Naive thymus-derived CD4-positive, alpha-beta T cell (primary cell): Measurements from ENCODE around the gene USP17L19. TPM values are rescaled to one million over a fixed set of nuclear protein-coding genes. Genes with fewer than 3 reads are reported as not detected.
"Not testable (repeated sequence)": the region's sequence is repeated elsewhere in the genome, so short reads cannot be mapped to it uniquely, and the experiment has no call there.

Experiments used
- ATAC-seq: fragments of 150-1000 bp; cut with Tn5 transposase; 2 replicates; pipeline ENCODE4 v1.10.0; 2021; ENCODE audit warnings: mild to moderate bottlenecking, moderate library complexity
- CTCF ChIA-PET: fragments of 350-600 bp; sonication (Branson Sonifier 250); formaldehyde crosslinking; loops from one replicate; lab custom pipeline; 2021; ENCODE audit warnings: antibody characterized with exemption; lab: Charles Lee
- POLR2A ChIA-PET: fragments of 350-600 bp; sonication (Branson Sonifier 250); formaldehyde crosslinking; loops from one replicate; lab custom pipeline; 2021; ENCODE audit warnings: antibody characterized with exemption, inconsistent platforms; lab: Charles Lee
- DNase-seq, 9 donors: peaks; one replicate each; pipeline versions ENCODE4 v3.0.0 to v3.0.0-alpha.2; 2020 to 2022; ENCODE audit warnings: mixed read lengths in 1 of 9
- H3K27ac ChIP-seq: one replicate; pipeline ENCODE4 v1.7.0; 2013; ENCODE audit warnings: mild to moderate bottlenecking, low read depth, low read length, moderate library complexity
- H3K27me3 ChIP-seq, 2 donors: one replicate each; pipeline ENCODE4 v1.7.0; 2013; ENCODE audit warnings: low read length in 2 of 2, mild to moderate bottlenecking in 2 of 2, moderate library complexity in 2 of 2; ENCODE audit not compliant: control insufficient read depth in 2 of 2, insufficient read depth in 2 of 2
- H3K36me3 ChIP-seq, 3 experiments: 1 replicate in 2 of 3; 2 replicates in 1 of 3; pipeline ENCODE4 v1.7.0; 2013; ENCODE audit warnings: low read length in 3 of 3, mild to moderate bottlenecking in 3 of 3, moderate library complexity in 1 of 3; ENCODE audit not compliant: insufficient read depth in 3 of 3, control insufficient read depth in 2 of 3
- H3K4me1 ChIP-seq, 2 donors: one replicate each; pipeline ENCODE4 v1.7.0; 2013; ENCODE audit warnings: low read length in 2 of 2, mild to moderate bottlenecking in 2 of 2, moderate library complexity in 1 of 2; ENCODE audit not compliant: control insufficient read depth in 2 of 2, insufficient read depth in 2 of 2
- H3K4me3 ChIP-seq: 2 replicates; pipeline ENCODE4 v1.7.0; 2013; ENCODE audit warnings: mild to moderate bottlenecking, low read length
- H3K9me3 ChIP-seq, 3 experiments: 1 replicate in 2 of 3; 2 replicates in 1 of 3; pipeline ENCODE4 v1.7.0; 2013; ENCODE audit warnings: low read length in 3 of 3; ENCODE audit not compliant: control insufficient read depth in 2 of 3
- H3K27ac Mint-ChIP-seq, 9 donors: one replicate each; pipeline ENCODE4 v1.8.0; 2020 to 2022; ENCODE audit warnings: mixed read lengths in 9 of 9, mild to moderate bottlenecking in 8 of 9, moderate library complexity in 5 of 9, inconsistent platforms in 2 of 9
- H3K27me3 Mint-ChIP-seq, 5 donors: one replicate each; pipeline ENCODE4 v1.8.0; 2021 to 2022; ENCODE audit warnings: mixed read lengths in 5 of 5, mild to moderate bottlenecking in 1 of 5
- H3K36me3 Mint-ChIP-seq, 5 donors: one replicate each; pipeline ENCODE4 v1.8.0; 2020 to 2022; ENCODE audit warnings: mixed read lengths in 5 of 5, mild to moderate bottlenecking in 3 of 5, inconsistent platforms in 1 of 5
- H3K4me1 Mint-ChIP-seq, 7 donors: one replicate each; pipeline ENCODE4 v1.8.0; 2020 to 2022; ENCODE audit warnings: mixed read lengths in 7 of 7, mild to moderate bottlenecking in 3 of 7, inconsistent platforms in 1 of 7
- H3K4me3 Mint-ChIP-seq, 10 donors: one replicate each; pipeline ENCODE4 v1.8.0; 2020 to 2022; ENCODE audit warnings: mild to moderate bottlenecking in 10 of 10, mixed read lengths in 10 of 10, moderate library complexity in 6 of 10, inconsistent platforms in 2 of 10
- H3K9me3 Mint-ChIP-seq, 11 donors: one replicate each; pipeline ENCODE4 v1.8.0; 2020 to 2022; ENCODE audit warnings: mixed read lengths in 11 of 11, mild to moderate bottlenecking in 4 of 11, inconsistent platforms in 1 of 11, moderate library complexity in 1 of 11
- intact Hi-C, 2 donors: fragments of 100-400 bp; cut with micrococcal nuclease; formaldehyde crosslinking; loops; one replicate each; pipeline ENCODE4 v1.15.1; 2023
- polyA plus RNA-seq, 2 donors: library from polyadenylated mRNA; unstranded; fragments of 300-500 nt; fragmentation: Illumina TruSeq; gene quantifications; one replicate each; pipeline ENCODE4 v1.2.3, GENCODE V29; 2021
- total RNA-seq, 6 experiments: library from RNA in 5 of 6; stranded (reverse) in 5 of 6; gene quantifications; 1 replicate in 5 of 6; 2 replicates in 1 of 6; pipeline ENCODE4 v1.2.3 and lab custom pipeline; 2021 to 2026

USP17L19 gene
- total and polyA plus RNA-seq, 7 experiments from 2014 or later, result not detected

- CTCF ChIA-PET, H3K27me3 Mint-ChIP-seq, POLR2A ChIA-PET, H3K36me3 Mint-ChIP-seq, H3K4me3 Mint-ChIP-seq, H3K4me3 ChIP-seq, DNase-seq, H3K4me1 Mint-ChIP-seq, H3K4me1 ChIP-seq, H3K27ac ChIP-seq, H3K9me3 Mint-ChIP-seq, ATAC-seq, H3K27me3 ChIP-seq, H3K27ac Mint-ChIP-seq, H3K9me3 ChIP-seq, H3K36me3 ChIP-seq, intact Hi-C loops: not testable (repeated sequence)
Measured at GRCh38 chr4:9230249-9230648, 22.9 kb upstream of the USP17L19 start.

GRCh38 chr4:9234085-9234484 is 19.1 kb upstream of the USP17L19 start, which contains the start of gene USP17L15:
Gene USP17L15 (plus strand): TSS chr4:9234385. CDS start chr4:9234385, 0 bp downstream.
- H3K27me3 Mint-ChIP-seq, intact Hi-C loops, H3K27ac Mint-ChIP-seq, H3K4me1 Mint-ChIP-seq, DNase-seq, H3K4me3 Mint-ChIP-seq, CTCF ChIA-PET, H3K36me3 Mint-ChIP-seq, ATAC-seq, H3K4me1 ChIP-seq, H3K36me3 ChIP-seq, H3K27me3 ChIP-seq, H3K27ac ChIP-seq, H3K4me3 ChIP-seq, H3K9me3 ChIP-seq, POLR2A ChIA-PET, H3K9me3 Mint-ChIP-seq: not testable (repeated sequence)

GRCh38 chr4:9238461-9238860 is 14.7 kb upstream of the USP17L19 start:
- intact Hi-C loops, DNase-seq: not testable (repeated sequence)

GRCh38 chr4:9243579-9243978 is 9.6 kb upstream of the USP17L19 start, which contains the start of gene USP17L17:
Gene USP17L17 (plus strand): TSS chr4:9243879. CDS start chr4:9243879, 0 bp downstream.
- POLR2A ChIA-PET, intact Hi-C loops, H3K27ac Mint-ChIP-seq, H3K27me3 Mint-ChIP-seq, H3K36me3 Mint-ChIP-seq, H3K9me3 Mint-ChIP-seq, H3K27me3 ChIP-seq, H3K4me1 ChIP-seq, H3K4me3 Mint-ChIP-seq, ATAC-seq, CTCF ChIA-PET, H3K9me3 ChIP-seq, H3K27ac ChIP-seq, DNase-seq, H3K4me1 Mint-ChIP-seq, H3K36me3 ChIP-seq, H3K4me3 ChIP-seq: not testable (repeated sequence)

More at GRCh38 chr4:9238461-9238860, 14.7 kb upstream of the USP17L19 start:
- H3K9me3 ChIP-seq, H3K4me3 ChIP-seq, H3K27ac Mint-ChIP-seq, CTCF ChIA-PET, H3K4me1 Mint-ChIP-seq, H3K27ac ChIP-seq, H3K27me3 Mint-ChIP-seq, POLR2A ChIA-PET, H3K27me3 ChIP-seq, H3K4me1 ChIP-seq, ATAC-seq, H3K4me3 Mint-ChIP-seq, H3K36me3 ChIP-seq, H3K9me3 Mint-ChIP-seq, H3K36me3 Mint-ChIP-seq: not testable (repeated sequence)

- H3K27me3 ChIP-seq, H3K9me3 ChIP-seq, intact Hi-C loops, H3K4me3 Mint-ChIP-seq, H3K4me1 ChIP-seq, H3K36me3 Mint-ChIP-seq, H3K36me3 ChIP-seq, POLR2A ChIA-PET, H3K4me3 ChIP-seq, DNase-seq, H3K4me1 Mint-ChIP-seq, H3K27ac Mint-ChIP-seq, H3K27me3 Mint-ChIP-seq, H3K9me3 Mint-ChIP-seq, CTCF ChIA-PET, H3K27ac ChIP-seq, ATAC-seq: not testable (repeated sequence)
Measured at GRCh38 chr4:9247953-9248680, 5.1 kb upstream of the USP17L19 start, which contains the start of gene USP17L18. Gene USP17L18 (plus strand): TSS chr4:9248630. CDS start chr4:9248630, 0 bp downstream.

- intact Hi-C loops, H3K9me3 Mint-ChIP-seq, H3K4me3 Mint-ChIP-seq, H3K36me3 Mint-ChIP-seq, H3K4me1 ChIP-seq, H3K27me3 Mint-ChIP-seq, H3K4me3 ChIP-seq, H3K4me1 Mint-ChIP-seq, POLR2A ChIA-PET, H3K27ac Mint-ChIP-seq, H3K27ac ChIP-seq, H3K9me3 ChIP-seq, DNase-seq, H3K27me3 ChIP-seq, ATAC-seq, CTCF ChIA-PET, H3K36me3 ChIP-seq: not testable (repeated sequence)
Measured at GRCh38 chr4:9257824-9258223, 4.6 kb downstream of the USP17L19 start, which contains the start of gene USP17L20. Gene USP17L20 (plus strand): TSS chr4:9258124. CDS start chr4:9258124, 0 bp downstream.

GRCh38 chr4:9262572-9262971 is 9.4 kb downstream of the USP17L19 start, which contains the start of gene USP17L21:
Gene USP17L21 (plus strand): TSS chr4:9262872. CDS start chr4:9262872, 0 bp downstream.
- H3K9me3 ChIP-seq, DNase-seq, H3K4me3 Mint-ChIP-seq, H3K9me3 Mint-ChIP-seq, H3K27me3 ChIP-seq, H3K4me3 ChIP-seq, H3K36me3 Mint-ChIP-seq, H3K27ac Mint-ChIP-seq, ATAC-seq, POLR2A ChIA-PET, H3K27me3 Mint-ChIP-seq, H3K4me1 Mint-ChIP-seq, intact Hi-C loops, H3K27ac ChIP-seq, H3K4me1 ChIP-seq, H3K36me3 ChIP-seq, CTCF ChIA-PET: not testable (repeated sequence)
